Fibroblast of skin of left biceps (primary cell): ENCODE data around the gene NYAP1.
"Not testable (repeated sequence)": the region's sequence is repeated elsewhere in the genome, so short reads cannot be mapped to it uniquely, and the experiment has no call there.

Source experiments
- DNase-seq, 2 experiments: peaks; one replicate each; pipeline ENCODE4 v3.0.0-alpha.2; 2013; ENCODE audit warnings: low read depth in 2 of 2

NYAP1 gene

DNA sequence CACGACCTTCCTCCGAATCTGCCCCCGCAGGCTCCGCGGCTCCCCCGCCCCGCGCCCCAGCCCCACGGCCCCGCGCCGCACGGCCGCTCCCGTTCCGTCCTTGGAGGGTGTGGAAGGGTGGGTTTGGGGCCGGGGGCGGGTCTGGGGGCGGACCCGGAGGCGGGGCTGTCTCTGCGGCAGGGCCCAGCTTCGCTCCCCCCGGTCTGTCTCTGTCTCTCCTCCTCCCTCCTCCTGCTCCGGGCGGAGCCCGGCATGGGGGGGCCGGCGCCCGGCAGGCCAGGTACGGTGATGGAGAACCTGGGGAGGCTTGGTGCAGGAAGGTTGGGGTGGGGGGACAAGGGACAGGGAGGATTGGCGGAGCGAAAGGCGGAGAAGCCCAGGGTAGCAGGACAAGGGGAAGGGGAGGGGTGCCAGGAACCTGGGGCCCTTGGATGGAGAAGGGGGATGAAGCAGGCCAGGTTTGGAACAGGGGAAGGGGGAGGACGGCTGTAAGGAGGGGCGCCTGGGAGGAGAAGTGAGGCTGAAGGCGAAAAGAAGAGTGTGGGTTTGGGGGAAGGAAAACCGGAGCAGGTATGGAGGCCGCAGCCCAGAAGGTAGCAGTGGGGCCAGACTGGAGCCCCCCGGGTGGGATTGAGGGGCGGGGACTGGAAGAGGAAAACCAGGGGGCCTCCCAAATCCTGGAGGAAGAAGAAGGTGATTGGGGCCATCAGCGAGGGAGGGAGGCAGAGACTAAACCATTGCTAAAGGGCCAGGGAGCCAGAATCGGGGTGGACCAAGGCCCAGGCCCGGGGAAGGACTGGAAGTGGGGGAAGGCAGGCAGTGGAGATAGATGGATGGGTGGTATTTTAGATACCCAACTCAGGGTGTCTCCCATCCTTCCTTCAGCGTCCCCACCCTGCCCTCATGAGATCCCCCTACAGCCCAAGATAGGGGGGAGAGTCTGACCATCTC is at the start of gene NYAP1:
Gene NYAP1 (plus strand): TSS at position 206 of the 951 bp plus-strand sequence. CDS start 1,385 bp downstream, outside the sequence.
- no peak for DNase-seq

DNA sequence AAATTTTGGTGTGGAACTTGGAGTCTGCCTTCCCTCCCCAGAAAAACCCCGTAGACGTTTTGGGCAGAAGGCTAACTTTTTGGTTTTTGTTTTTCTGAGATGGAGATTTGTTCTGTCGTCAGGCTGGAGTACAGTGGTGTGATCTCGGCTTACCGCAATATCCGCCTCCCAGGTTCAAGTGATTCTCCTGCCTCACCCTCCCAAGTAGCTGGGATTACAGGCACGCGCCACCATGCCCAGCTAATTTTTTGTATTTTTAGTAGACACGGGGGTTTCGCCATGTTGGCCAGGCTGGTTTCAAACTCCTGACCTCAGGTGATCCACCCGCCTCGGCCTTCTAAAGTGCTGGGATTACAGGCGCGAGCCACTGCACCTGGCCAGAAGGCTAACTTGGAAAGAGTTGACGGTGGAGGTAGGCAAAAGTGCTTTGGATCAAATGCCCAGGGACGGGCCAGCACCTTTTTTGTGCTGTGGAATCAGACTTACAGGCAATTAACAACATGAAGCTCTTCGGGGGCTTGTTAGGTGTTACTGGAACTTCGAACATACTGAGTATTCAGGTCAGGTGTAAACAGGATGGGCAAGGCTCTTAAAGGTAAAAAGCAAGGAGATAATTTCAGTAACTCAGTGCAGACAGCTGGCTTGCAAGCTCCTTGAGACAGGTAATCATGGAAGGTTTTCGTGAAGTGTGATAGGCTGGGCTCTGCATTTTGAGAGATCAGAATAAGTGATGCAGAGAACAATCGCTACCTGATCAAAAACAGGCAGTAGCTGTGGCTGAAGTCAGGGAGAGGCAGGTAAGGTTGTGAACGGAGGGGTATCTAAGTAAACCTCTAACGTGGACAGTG is 49.2 kb upstream of the NYAP1 start:
- DNase-seq, result no peak

DNA sequence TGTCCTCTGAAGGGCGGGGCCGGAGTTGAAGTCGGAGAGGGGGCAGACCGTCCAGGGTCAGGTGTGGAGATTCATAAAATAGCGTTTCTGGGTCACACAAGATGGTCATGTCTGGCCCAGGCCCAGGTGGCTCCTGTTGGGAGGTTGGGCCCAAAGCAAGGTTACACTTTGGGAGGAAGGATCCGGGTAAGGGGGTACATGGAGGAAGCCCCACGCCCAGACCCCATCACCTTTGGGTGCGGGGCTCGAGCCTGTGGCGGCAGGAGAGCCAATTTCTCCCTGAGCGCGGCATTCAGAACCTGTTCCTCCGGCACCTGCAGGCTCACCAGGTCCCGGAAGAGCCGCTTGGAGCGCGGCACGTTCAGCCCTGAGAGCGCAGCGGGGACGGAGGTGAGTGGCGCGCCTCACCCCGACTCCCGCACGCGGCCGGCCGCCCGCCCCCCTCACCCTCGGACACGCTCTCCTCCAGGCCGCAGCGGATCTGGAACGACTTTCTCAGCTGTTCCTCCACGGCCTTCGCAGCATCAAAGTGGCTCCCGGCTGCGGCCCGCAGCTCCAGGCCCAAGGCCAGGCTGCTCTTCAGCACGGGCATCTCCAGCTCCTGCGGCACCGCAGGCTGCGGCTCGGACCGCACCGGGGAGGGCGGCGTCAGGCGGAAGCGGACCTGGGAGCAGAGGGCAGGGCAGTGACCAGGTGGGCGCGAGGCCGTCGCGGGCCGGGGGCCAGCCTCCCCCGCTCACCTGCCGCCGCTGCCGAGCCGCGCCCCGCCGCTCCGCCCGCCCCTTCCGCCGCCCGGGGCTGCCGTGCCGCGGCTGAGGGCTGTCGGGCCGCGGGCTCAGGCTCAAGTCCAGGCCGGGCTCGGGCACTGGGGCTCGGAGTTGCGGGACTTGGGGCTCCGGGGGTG is 48.1 kb upstream of the NYAP1 start:
- DNase-seq, result no peak

DNA sequence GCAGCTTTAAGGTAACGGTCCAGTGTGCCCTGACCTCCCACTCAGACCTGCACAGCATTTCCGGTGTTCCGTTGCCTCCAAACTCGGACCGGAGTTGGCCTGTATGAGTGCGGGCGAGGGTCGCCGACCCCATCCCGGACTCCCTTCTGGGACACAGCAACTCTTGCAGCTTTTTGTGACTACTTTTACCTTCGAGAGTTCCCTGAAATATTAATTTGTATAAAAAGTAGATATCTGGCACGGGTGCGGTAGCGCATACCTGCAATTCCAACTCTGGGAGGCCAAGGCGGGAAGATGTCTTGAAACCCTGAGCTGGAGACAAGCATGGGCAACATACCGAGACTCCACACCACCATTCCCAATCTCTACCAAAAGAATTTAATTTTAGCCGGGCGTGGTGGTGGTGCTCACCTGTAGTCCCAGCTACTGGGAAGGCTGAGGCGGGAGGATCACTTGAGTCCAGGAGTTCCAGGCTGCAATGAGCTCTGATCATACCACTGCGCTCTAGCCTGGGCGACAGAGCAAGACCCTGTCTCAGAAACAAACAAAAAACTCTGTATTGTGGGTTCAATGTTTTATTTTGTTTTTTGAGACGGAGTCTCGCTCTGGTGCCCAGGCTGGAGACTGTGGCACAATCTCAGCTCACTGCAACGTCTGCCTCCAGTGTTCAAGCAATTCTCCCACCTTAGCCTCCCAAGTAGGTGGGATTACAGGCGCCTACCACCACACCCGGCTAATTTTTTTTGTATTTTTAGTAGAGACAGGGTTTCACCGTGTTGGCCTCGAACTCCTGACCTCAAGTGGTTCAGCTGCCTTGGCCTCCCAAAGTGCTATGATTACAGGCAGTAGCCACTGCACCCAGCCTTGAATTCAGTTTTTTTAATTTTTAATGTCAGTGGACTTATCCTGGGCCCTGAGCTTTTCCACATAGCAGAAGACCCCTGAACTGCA is 46.3 kb upstream of the NYAP1 start:
- DNase-seq, result no peak

DNA sequence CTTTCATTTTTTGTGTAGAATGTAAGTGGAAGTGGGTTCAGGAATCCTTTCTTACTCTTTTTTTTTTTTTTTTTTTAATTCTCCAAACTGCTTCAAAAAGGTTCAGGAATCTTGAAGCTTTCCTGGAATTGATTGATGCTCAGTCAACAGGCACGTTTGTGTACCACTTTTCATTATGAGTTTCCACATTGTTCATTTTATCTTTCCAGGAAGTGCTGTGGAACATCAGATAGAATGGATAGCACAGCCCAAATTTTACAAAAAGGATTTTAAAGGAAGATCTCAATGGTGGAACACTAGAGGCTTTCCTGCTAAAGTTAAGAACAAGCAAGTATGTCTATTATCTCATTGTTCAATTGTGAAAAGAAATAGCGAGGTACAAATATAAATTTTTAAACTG is 45.6 kb upstream of the NYAP1 start:
- no peak for DNase-seq

DNA sequence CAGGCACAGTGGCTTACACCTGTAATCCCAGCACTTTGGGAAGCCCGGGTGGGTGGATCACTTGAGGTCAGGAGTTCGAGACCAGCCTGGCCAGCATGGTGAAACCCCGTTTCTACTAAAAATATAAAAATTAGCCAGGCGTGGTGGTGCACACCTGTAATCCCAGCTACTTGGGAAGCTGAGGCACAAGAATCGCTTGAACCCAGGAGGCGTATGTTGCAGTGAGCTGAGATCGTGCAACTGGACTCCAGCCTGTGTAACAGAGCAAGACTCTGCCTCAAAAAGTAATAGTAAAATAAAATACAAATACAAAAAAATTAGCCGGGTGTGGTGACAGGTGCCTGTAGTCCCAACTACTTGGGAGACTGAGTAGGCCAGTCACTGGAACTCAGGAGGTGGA is 45.0 kb upstream of the NYAP1 start:
- DNase-seq, result not testable (repeated sequence)

DNA sequence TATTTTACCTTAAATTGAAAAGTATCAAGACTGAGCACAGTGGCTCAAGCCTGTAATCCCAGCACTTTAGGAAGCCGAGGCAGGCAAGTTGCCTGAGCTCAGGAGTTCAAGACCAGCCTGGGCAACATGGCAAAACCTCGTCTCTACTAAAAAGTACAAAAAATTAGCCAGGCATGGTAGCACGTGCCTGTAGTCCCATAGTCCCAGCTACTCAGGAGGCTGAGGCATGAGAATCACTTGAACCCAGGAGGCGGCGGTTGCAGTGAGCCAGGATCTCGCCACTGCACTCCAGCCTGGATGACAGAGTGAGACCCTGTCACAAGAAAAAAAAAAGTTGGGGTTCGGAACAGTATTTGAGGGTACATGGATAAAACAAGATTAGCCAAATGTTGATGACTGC is 44.5 kb upstream of the NYAP1 start:
- not testable (repeated sequence) for DNase-seq

DNA sequence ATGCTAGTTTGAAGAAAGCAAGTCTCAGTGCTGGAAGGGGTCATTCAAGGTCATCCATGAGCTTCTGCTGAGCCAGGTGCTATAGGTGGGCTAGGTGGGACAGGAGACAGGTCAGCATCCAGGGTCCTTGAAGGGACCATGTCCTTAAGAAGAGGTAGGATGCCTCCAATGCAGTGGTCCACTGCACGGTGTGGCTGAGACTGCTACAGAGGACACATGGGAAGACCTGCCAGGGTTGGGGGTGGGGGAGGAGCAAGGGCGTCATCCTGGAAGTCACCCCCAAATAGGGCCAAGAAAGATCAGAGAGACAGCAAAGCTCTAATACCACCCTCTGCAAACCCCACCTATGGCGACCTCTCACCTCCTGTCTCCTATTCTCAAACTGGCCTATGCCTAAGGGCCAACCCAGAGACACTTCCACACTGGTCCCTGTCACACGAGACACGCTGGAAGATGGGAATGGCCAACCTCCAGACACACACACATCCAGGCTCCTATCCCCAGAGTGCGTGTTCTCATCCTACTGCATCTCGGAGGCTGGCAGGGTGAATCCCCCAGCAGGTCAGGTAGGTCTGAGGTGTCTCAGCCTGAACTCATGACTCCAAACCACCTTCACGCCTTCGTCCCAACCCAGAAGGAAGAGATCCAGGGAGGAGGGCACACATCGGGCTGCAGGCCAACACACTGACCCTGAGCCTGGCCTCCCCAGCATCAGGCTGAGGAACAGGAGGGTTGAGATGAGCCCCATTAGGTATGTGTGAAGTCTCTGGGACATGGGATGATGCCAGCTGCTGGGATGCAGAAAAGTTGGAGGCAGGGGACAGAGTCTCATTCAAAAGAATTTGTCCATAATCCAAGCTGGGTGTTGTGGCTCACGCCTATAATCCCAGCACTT is 41.8 kb upstream of the NYAP1 start:
- DNase-seq, result no peak

DNA sequence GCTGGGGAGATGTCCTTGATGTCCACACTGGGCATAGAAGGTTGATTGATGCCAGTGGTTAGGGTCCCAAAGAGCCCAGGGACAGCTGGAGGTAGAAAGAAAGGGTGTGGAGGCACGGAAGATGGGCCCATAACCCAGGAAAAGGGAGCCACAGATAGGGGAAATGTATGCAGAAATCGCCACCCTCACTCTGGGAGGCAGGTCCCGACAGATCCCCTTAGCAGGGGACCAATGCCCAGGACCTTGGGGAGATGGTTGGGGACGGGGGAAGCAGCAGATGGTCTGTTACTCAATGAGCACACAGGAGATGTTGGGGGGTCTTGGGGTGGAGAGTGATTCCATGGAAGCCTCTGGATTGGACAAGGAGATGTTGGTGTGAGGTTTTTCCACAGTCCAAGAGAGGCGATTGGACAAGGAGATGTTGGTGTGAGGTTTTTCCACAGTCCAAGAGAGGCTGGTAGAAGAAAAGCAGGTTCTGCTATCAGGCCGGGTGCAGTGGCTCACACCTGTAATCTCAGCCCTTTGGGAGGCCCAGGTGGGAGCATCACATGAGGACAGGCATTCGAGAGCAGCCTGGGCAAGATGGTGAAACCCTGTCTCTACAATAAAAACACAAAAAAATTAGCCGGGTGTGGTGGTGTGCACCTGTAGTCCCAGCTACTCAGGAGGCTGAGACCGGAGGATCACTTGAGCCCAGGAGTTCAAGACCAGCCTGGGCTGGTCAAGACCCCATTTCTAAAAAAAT is 40.5 kb upstream of the NYAP1 start:
- no peak for DNase-seq

DNA sequence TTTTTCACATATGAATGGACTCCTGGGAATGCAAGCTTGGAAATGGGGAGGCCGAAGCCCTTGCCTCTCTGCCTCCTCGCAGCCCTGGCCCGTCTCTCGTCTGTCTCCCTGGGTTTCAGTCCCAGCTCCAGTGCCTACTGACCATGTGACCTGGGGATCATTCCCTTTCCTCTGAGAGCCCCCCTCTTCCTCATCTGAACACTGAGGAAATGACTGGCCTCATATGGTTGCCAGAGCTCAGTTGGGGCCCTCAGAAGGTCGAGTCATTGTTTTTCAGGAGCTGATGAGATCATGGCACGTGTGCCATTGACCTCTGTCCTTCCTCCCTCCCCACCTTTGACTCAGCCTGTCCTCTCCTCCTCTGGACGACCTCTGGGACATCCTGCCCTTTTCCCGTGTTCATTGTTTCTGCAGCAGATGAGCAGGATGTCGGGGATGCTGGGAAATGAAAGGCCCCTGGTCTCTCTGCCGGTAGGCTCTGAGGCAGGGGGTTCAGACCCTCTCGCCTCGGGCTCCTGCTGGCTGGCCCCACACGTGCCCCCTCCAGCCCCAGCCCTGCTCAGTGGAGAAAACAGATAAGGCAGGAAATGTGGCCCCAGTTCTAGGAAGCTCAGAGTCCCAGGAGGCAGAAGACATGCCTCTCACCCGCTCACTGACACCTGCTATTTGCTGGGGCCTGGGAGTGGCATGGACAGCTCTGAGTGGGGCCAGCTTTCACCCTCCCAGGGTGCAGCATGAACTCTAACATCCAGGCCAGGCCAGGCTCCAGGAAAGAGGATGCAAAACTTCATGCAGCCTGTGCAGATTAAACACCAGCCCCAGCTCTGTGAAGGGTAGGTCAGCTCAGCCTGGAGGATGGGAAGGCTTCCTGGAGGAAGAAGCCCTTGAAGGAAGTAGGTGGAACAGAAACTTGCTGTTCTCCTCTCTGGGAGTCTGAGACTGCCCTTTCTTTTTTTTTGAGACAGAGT is 39.1 kb upstream of the NYAP1 start:
- no peak for DNase-seq

DNA sequence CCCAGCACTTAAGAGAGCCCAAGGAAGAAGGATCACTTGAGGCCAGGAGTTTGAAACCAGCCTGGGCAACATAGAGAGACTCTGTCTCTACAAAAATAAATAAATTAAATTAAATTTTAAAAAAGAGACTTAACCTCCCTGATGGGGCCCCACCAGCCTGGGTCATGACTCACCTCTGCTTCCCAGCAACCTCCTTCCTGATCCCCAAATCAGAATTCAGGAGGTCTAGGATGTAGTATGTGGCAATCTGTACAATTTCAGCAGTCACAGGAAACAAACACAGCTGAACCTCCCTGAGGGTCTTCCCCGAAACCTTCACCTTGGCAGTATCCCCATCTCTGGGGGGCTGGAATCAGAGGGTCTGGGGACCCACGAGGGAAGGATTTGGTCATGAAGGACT is 37.7 kb upstream of the NYAP1 start:
- no peak for DNase-seq

DNA sequence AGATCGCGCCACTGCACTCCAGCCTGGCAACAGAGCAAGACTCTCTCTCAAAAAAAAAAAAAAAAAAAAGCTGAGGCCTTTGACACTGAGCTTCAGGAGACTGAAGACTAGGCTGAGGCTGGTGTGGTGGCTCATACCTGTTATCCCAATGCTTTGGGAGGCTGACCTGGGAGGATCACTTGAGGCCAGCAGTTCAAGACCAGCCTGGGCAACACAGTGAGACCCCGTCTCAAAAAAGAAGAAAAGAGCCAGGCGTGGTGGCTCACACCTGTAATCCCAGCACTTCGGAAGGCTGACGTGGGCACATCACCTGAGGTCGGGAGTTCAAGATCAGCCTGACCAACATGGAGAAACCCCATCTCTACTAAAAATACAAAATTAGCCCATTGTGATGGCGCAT is 36.4 kb upstream of the NYAP1 start:
- DNase-seq, result not testable (repeated sequence)

DNA sequence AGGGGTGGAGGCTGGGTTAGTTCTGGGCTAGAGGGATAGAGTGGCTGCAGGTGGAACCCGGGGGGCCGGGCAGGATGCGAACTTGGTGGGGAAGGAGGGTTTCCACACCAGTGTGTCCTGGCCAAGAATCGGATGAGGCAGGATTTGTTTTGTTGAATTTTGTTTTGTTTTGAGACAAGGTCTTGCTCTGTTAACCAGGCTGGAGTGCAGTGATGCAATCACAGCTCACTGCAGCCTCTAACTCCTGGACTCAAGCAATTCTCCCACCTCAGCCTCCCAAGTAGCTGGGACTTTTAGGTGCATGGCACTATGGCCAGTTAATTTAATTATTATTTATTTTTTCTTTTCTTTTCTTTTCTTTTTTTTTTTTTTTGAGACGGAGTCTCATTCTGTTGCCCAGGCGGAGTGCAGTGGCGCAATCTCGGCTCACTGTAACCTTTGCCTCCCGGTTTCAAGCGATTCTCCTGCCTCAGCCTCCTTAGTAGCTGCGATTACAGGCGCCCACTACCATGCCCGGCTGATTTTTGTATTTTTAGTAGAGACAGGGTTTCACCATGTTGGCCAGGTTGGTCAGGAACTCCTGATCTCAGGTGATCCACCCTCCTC is 34.4 kb upstream of the NYAP1 start:
- DNase-seq, result no peak

DNA sequence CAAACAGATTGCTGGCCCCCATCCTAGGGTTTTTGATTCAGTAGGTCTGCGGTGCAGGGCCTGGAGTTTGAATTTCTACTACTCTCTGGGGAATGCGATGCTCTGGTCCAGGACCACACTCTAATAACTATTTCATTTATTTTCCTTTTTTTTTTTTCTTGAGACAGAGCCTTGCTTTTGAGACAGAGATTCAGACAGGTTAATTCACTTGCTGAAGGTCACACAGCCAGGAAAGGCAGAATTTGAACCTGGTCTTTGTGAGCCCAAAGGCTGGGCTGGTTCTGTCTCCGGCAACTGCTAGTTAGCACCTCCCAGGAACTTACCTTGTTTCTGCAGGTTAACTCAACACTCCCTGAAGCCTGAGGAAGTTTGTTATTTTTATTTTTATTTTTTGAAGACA is 31.2 kb upstream of the NYAP1 start:
- DNase-seq, result no peak

DNA sequence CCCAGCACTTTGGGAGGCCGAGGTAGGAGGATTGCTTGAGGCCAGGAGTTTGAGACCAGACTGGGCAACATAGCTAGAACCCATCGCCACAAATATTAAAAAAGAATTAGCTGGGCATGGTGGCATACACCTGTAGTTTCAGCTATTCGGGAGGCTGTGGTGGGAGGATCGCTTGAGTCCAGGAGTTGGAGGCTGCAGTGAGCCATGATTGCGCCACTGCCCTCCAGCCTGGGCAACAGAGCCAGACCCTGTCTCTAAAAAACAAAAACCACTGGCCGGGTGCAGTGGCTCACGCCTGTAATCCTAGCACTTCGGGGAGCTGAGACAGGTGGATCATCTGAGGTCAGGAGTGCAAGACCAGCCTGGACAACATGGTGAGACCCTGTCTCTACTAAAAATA is 29.9 kb upstream of the NYAP1 start:
- not testable (repeated sequence) for DNase-seq

DNA sequence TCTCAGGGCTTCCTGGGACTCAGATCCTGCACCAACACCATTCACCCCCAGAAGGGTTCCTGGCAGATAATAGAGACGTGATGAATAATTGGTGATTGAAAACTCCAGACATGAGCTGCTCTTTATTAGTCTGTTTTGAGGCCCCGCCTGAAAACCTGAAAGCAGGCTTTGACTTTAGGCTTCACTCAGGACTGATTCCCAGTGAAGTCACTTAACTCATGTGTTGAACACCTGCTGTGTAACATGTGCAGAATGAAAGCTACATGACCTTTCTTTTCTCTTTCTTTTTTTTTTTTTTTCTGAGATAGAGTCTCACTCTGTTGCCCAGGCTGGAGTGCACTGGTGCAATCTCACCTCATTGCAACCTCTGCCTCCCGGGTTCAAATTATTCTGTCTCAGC is 28.5 kb upstream of the NYAP1 start:
- DNase-seq, result no peak

DNA sequence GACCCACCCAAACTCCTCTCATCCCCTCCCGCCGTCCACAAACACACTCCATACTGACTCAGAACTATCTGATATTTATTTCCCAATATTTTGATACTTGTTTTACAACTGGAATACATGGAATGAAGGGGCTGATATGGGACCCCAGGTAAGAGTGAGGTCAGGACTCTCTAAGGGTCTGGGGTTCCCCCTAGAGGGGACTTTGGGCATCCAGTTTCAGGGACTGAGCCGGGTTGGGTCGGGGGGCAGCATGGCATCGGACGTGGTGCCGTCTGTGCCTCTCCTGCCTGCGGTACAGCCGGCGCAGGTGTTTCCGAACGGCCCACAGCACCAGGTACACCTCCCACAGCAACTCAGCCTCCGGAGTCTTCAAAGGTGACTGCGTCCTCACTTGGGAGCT is 27.2 kb upstream of the NYAP1 start:
- DNase-seq, result no peak
